ENCODE data around the gene SUCLA2. TPM values are rescaled to one million over a fixed set of nuclear protein-coding genes. Genes with fewer than 3 reads are reported as not detected.
"Not testable (repeated sequence)": the region's sequence is repeated elsewhere in the genome, so short reads cannot be mapped to it uniquely, and the experiment has no call there.

SUCLA2 gene
- total RNA-seq, 1 donor from 2014 or later: 38.7 TPM

DNA sequence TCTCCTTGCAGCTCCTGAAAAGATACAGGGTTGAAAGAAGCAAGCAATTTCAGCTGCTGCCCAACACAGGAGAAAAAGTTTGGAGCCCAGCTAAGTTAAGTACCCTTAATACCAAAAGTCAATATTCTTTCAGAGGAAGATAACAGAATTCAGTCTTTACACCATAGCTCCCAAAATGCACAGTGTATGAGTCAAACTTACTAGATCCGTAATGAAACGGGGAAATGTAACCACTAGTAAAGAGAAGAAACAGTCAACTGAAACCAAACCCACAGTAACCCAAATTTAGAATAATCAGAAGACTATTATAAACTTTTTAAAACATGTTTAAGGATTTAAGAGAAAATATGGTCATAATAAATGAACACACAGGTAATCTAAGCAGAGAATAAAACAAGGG lies 45.2 kb downstream of the SUCLA2 start:
- peaks cover 78% of the 10 kb centered on the region for H3K36me3 Mint-ChIP-seq (ENCODE audit: unreplicated experiment)
- no peak overlapping the region for H3K4me3 Mint-ChIP-seq (ENCODE audit: unreplicated experiment)
- H3K27ac Mint-ChIP-seq (ENCODE audit: unreplicated experiment): no peak overlapping the region
- H3K9me3 Mint-ChIP-seq (ENCODE audit: unreplicated experiment): peaks cover 35% of the 10 kb centered on the region
- no peaks in the 10 kb centered on the region for H3K27me3 Mint-ChIP-seq (ENCODE audit: unreplicated experiment)
- no peak for DNase-seq (ENCODE audit: extremely low spot score, unreplicated experiment)
- no peaks in the 10 kb centered on the region for H3K4me1 Mint-ChIP-seq (ENCODE audit: unreplicated experiment)
- TF ChIP-seq, protein P1, sequence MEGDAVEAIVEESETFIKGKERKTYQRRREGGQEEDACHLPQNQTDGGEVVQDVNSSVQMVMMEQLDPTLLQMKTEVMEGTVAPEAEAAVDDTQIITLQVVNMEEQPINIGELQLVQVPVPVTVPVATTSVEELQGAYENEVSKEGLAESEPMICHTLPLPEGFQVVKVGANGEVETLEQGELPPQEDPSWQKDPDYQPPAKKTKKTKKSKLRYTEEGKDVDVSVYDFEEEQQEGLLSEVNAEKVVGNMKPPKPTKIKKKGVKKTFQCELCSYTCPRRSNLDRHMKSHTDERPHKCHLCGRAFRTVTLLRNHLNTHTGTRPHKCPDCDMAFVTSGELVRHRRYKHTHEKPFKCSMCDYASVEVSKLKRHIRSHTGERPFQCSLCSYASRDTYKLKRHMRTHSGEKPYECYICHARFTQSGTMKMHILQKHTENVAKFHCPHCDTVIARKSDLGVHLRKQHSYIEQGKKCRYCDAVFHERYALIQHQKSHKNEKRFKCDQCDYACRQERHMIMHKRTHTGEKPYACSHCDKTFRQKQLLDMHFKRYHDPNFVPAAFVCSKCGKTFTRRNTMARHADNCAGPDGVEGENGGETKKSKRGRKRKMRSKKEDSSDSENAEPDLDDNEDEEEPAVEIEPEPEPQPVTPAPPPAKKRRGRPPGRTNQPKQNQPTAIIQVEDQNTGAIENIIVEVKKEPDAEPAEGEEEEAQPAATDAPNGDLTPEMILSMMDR (IDR thresholded peaks at IDR 0.05): no peak

- H3K4me1 Mint-ChIP-seq (ENCODE audit: unreplicated experiment): no peaks in the 10 kb centered on the region
- no peaks in the 10 kb centered on the region for H3K9me3 Mint-ChIP-seq (ENCODE audit: unreplicated experiment)
- H3K4me3 Mint-ChIP-seq (ENCODE audit: unreplicated experiment): no peak overlapping the region
- no peak overlapping the region for H3K27ac Mint-ChIP-seq (ENCODE audit: unreplicated experiment)
- DNase-seq (ENCODE audit: extremely low spot score, unreplicated experiment): no peak
- H3K36me3 Mint-ChIP-seq (ENCODE audit: unreplicated experiment): peaks cover 52% of the 10 kb centered on the region
- no peaks in the 10 kb centered on the region for H3K27me3 Mint-ChIP-seq (ENCODE audit: unreplicated experiment)
- TF ChIP-seq, protein P1 (IDR thresholded peaks at IDR 0.05): no peak
Observed at GRCh38 chr13:47949799-47950198, 51.3 kb downstream of the SUCLA2 start.

DNA sequence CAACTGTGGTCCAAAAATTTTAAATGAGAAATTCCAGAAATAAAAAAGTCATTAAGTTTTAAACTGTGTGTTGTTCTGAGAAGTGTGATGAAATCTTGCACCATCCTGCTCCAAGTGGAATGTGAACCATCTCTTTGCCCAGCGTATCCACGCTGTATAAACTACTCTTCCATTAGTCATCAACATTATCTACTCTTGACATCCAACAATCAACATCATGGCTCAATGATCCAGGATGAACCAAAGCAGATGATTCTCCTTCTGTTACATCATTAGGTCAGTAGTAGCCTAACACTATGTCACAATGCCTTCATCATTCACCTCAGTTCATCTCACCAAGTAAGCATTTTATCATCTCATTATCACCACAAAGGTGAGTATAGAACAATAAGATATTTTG lies 55.3 kb downstream of the SUCLA2 start:
- Mint-ChIP-seq H3K27ac (ENCODE audit: unreplicated experiment) (no peak overlapping the region), H3K4me1 (ENCODE audit: unreplicated experiment) (no peaks in the 10 kb centered on the region), H3K36me3 (ENCODE audit: unreplicated experiment) (peaks cover 45% of the 10 kb centered on the region), H3K9me3 (ENCODE audit: unreplicated experiment) (no peaks in the 10 kb centered on the region), H3K27me3 (ENCODE audit: unreplicated experiment) (no peaks in the 10 kb centered on the region), H3K4me3 (ENCODE audit: unreplicated experiment) (no peak overlapping the region)
- DNase-seq (ENCODE audit: extremely low spot score, unreplicated experiment): no peak
- TF ChIP-seq, protein P1 (IDR thresholded peaks at IDR 0.05): no peak

GRCh38 chr13:47945146-47945545 lies 55.9 kb downstream of the SUCLA2 start:
- not testable (repeated sequence) for H3K27ac Mint-ChIP-seq (ENCODE audit: unreplicated experiment); H3K27me3 Mint-ChIP-seq (ENCODE audit: unreplicated experiment); H3K4me3 Mint-ChIP-seq (ENCODE audit: unreplicated experiment); H3K9me3 Mint-ChIP-seq (ENCODE audit: unreplicated experiment); DNase-seq (ENCODE audit: extremely low spot score, unreplicated experiment); H3K4me1 Mint-ChIP-seq (ENCODE audit: unreplicated experiment)
- peaks cover 45% of the 10 kb centered on the region for H3K36me3 Mint-ChIP-seq (ENCODE audit: unreplicated experiment)

DNA sequence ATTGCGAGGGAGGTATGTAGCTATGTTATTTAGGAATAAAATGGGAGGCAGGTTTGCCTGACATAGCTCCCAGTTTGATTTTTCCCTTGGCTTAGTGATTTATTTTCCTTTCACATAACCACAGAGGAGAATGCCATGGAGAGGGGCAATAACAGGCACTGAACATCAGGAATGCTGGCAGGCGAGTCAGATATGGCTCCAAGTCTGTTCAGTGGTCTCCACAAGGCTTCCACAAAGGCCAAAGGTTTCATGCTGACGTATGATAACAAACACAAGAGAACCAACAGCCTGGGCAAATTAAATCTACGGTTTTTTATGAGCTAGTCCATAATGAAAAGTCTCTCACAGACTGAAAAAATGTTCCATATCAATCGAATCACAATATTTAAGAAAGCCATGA lies 66.7 kb downstream of the SUCLA2 start:
- Mint-ChIP-seq H3K4me1 (ENCODE audit: unreplicated experiment) (no peaks in the 10 kb centered on the region), H3K27me3 (ENCODE audit: unreplicated experiment) (no peaks in the 10 kb centered on the region), H3K9me3 (ENCODE audit: unreplicated experiment) (no peaks in the 10 kb centered on the region), H3K4me3 (ENCODE audit: unreplicated experiment) (no peak overlapping the region), H3K27ac (ENCODE audit: unreplicated experiment) (no peak overlapping the region), H3K36me3 (ENCODE audit: unreplicated experiment) (peaks cover 13% of the 10 kb centered on the region)
- TF ChIP-seq, protein P1 (IDR thresholded peaks at IDR 0.05): no peak
- no peak for DNase-seq (ENCODE audit: extremely low spot score, unreplicated experiment)
